ENCODE measurements around the gene LDLRAD1.

GRCh38 chr1:54052431-54052933, 34.5 kb upstream of the LDLRAD1 start:
- no peak for TF ChIP-seq CTCF (IDR thresholded peaks at IDR 0.05)
- TF ChIP-seq ZFX (IDR thresholded peaks at IDR 0.05; ENCODE audit: borderline replicate concordance): no peak

All from 22Rv1 (cell line).